ENCODE measurements around the gene RWDD1. TPM values are rescaled to one million over a fixed set of nuclear protein-coding genes. Genes with fewer than 3 reads are reported as not detected.
A peak's percentile ranks its signal among the peaks of the same experiment; 100 is the strongest.

RWDD1 gene
- polyA plus RNA-seq, 1 of the 3 experiments (the other 2 are of a cell fraction): 17.7 TPM

- H3K4me3 ChIP-seq (ENCODE audit: low read depth in 2 of 2, low read length in 1 of 2): no peak overlapping the region
- 83% methylated on average over 2 of the region's 2 CpGs for WGBS (ENCODE audit: low lambda C conversion rate)
- no peaks in the 10 kb centered on the region for H3K27me3 ChIP-seq (ENCODE audit: insufficient read depth)
- no peaks in the 10 kb centered on the region for H4K20me1 ChIP-seq (ENCODE audit: insufficient read depth)
- no peaks in the 10 kb centered on the region for H3K79me2 ChIP-seq (ENCODE audit: insufficient read depth)
- no peak overlapping the region for H3K9ac ChIP-seq
- H3K36me3 ChIP-seq (replicated peaks in 1 of 2; ENCODE audit: control insufficient read depth in 1 of 2, insufficient read depth in 2 of 2, low read length in 1 of 2): no peaks in the 10 kb centered on the region
- TF ChIP-seq JUND (IDR thresholded peaks at IDR 0.05): no peak
- no peak for TF ChIP-seq POLR2AphosphoS5 (IDR thresholded peaks at IDR 0.05; ENCODE audit: low read depth, low read length)
- no peak for TF ChIP-seq CTCF (IDR thresholded peaks at IDR 0.05)
- no peak for TF ChIP-seq TCF12 (IDR thresholded peaks at IDR 0.05)
- no peak for TF ChIP-seq MAX (IDR thresholded peaks at IDR 0.05; ENCODE audit: low read depth)
- TF ChIP-seq CHD2 (IDR thresholded peaks at IDR 0.05; ENCODE audit: low read length, partially characterized antibody): no peak
- TF ChIP-seq SMC3 (IDR thresholded peaks at IDR 0.05; ENCODE audit: low read depth, low read length): no peak
- POLR2A ChIA-PET: no interaction called here
- H3F3A ChIP-seq (replicated peaks; ENCODE audit: insufficient read depth): peaks cover 3% of the 10 kb centered on the region
- DNase-seq: no peak
- H3K4me1 ChIP-seq (ENCODE audit: control insufficient read depth in 1 of 2, insufficient read depth in 2 of 2, low read depth in 1 of 2, low read length in 1 of 2): peaks cover 0 to 21% of the 10 kb centered on the region in 2 experiments; a peak in 2 of 4 replicates
- CTCF ChIA-PET: interaction anchor here (0.9 to 1.3 kb wide), 6 partner anchors 12 to 312 kb away, joined by 3 to 7 read pairs (median 3); no protein-coding TSS in a partner anchor
- no peaks in the 10 kb centered on the region for H3K9me2 ChIP-seq
- no peak overlapping the region for H3K27ac ChIP-seq (ENCODE audit: low read depth in 2 of 2, low read length in 1 of 2)
- H2AFZ ChIP-seq (ENCODE audit: low read depth): no peak overlapping the region
- H3K4me2 ChIP-seq: no peak overlapping the region
- no peaks in the 10 kb centered on the region for H3K9me3 ChIP-seq
Measured at GRCh38 chr6:116530436-116530835, 40.9 kb upstream of the RWDD1 start.

GRCh38 chr6:116531675-116532570 is 39.4 kb upstream of the RWDD1 start:
- Histone ChIP-seq H3K4me3 (ENCODE audit: low read depth in 2 of 2, low read length in 1 of 2) (no peak overlapping the region), H4K20me1 (ENCODE audit: insufficient read depth) (no peaks in the 10 kb centered on the region), H3K36me3 (replicated peaks in 1 of 2; ENCODE audit: control insufficient read depth in 1 of 2, insufficient read depth in 2 of 2, low read length in 1 of 2) (no peaks in the 10 kb centered on the region), H3K27ac (ENCODE audit: low read depth in 2 of 2, low read length in 1 of 2) (no peak overlapping the region), H3K4me2 (no peak overlapping the region), H3K9ac (no peak overlapping the region), H3K4me1 (ENCODE audit: control insufficient read depth in 1 of 2, insufficient read depth in 2 of 2, low read depth in 1 of 2, low read length in 1 of 2) (peaks cover 0 to 21% of the 10 kb centered on the region in 2 experiments; a peak in 2 of 4 replicates), H3K9me3 (no peaks in the 10 kb centered on the region), H3K9me2 (no peaks in the 10 kb centered on the region), H2AFZ (ENCODE audit: low read depth) (peak overlapping the region; percentile 4; the same call in 1 of the 2 replicates), H3F3A (replicated peaks; ENCODE audit: insufficient read depth) (peaks cover 3% of the 10 kb centered on the region), H3K79me2 (ENCODE audit: insufficient read depth) (no peaks in the 10 kb centered on the region), H3K27me3 (ENCODE audit: insufficient read depth) (no peaks in the 10 kb centered on the region)
- TF ChIP-seq JUND (IDR thresholded peaks at IDR 0.05) (no peak), RAD21 (IDR thresholded peaks at IDR 0.05; ENCODE audit: low read length) (peak; percentile 70), SMC3 (IDR thresholded peaks at IDR 0.05; ENCODE audit: low read depth, low read length) (peak; percentile 77), TCF12 (IDR thresholded peaks at IDR 0.05) (no peak), FOXM1 (IDR thresholded peaks at IDR 0.05; ENCODE audit: low read depth) (no peak), SIN3A (IDR thresholded peaks at IDR 0.05; ENCODE audit: borderline replicate concordance, low read depth, low read length) (no peak), MAX (IDR thresholded peaks at IDR 0.05; ENCODE audit: low read depth) (no peak), YY1 (IDR thresholded peaks at IDR 0.05; ENCODE audit: low read depth) (no peak), RFX5 (IDR thresholded peaks at IDR 0.05; ENCODE audit: low read length) (no peak), CTCF (IDR thresholded peaks at IDR 0.05) (peak; percentile 73)
- ChIA-PET POLR2A (no interaction called here), CTCF (interaction anchor here (0.8 to 4.5 kb wide), 16 partner anchors 10 to 463 kb away, joined by 3 to 55 read pairs (median 4); partner anchors contain the start of gene TSPYL1)
- WGBS (ENCODE audit: low lambda C conversion rate): 85% methylated on average over 12 of the region's 12 CpGs
- peak; percentile 56 for DNase-seq
